HG02970 (cell line): Measurements from ENCODE around the gene OMA1.
"Not testable (repeated sequence)": the region's sequence is repeated elsewhere in the genome, so short reads cannot be mapped to it uniquely, and the experiment has no call there.

Experiments used
- ATAC-seq: cut with Tn5 transposase; IDR thresholded peaks from one replicate; pipeline ENCODE4 v1.9.1; 2021; ENCODE audit warnings: mild to moderate bottlenecking, moderate library complexity, moderate number of reproducible peaks; ENCODE audit not compliant: unreplicated experiment, low FRiP score

Gene OMA1

DNA sequence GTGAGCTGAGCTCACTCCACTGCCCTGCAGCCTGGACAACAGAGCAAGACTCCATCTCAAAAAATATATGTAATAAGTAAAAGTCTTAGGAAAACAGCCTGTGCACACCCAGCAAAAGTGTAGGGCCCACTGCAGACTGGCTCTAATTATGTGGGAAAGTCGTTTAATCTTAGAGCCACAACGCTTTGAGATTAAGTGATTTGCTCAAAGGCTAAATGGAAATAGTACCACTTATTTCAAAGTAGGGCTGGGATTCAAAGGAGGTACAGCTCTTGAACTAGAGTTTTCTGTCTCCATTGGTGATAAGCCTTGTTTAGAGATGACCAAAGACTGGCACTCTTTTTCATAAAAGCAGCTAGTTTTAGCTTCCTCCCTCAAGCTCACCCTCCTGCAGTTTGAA lies 28.3 kb upstream of the OMA1 start:
- no peak for ATAC-seq

DNA sequence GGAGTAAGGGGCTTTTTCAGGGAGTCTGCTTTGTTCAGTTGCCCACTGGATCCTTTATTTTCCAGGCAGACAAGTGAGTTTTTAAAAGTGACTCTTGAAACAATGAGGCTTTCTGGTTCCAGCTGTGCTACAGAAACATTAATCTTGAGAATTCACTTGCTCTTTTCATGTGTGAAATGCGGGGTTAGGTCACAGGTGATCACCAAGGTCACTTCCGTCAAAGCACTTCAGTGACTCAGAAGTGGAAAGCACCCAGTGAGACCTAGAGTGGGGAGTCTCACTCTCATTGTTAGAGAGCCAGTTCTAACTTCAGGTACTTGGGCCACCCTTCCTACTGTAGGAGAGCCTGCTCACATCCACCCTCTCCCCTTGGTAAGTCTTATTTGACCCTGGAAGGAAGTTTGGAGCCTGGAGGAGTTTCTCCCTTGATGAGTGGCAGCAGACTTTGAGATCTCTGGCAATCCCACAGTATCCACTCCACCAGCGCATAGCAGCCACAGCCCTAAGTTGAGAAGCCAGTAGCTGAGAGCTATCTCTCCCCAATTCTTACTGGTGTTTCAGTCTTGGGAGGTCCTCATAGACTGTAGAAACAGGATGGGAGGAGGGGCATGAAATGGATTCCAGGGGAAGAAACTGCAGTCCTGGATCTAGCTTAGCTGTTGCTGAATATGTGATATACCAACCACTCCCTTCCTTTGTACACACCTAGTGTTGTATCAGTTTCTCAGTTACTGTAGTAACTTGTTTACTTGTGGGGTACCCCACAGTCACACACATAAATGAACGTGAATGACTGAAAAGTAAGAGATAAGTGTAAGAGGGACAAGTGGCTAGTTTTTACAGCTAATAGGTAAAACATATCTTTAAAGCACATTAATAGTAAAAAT lies 27.4 kb upstream of the OMA1 start:
- peak; percentile 93 for ATAC-seq

DNA sequence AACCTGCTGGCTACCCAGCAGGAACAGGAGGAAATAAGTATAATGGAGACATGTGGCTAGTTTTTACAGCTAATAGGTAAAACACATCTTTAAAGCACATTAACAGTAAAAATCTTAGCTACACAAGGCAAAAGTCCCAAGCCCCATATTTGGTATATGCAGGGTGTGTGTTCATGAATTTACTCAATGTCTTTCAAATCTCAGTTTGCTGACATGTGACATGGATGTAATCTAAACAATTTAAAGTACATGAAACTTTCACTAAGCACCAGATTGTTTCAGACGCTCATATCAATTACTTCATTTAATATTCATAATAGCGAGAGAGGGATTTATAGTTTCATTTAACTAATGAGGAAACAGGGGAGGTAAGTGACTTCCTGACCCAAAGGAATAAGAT lies 26.6 kb upstream of the OMA1 start:
- ATAC-seq, result no peak

DNA sequence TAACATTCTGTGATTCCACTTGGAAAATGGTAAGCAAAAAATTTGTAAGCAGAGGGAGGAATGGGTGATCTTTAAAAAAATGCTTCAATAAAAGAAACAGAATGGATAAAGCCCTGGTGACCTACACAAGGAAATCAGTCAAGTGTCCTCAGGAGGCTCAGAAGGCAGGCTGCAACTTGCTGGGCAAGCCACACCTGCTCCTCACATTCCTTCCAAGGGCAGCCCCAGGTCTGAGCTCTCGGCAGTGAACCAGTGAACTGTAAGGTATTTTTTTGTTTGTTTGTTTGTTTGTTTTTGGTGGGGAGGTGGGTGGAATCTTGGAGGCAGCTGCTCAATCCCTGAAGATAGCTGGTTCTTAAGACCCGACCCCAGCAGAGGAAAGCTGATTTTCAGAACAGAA lies 26.2 kb upstream of the OMA1 start:
- ATAC-seq, result no peak

DNA sequence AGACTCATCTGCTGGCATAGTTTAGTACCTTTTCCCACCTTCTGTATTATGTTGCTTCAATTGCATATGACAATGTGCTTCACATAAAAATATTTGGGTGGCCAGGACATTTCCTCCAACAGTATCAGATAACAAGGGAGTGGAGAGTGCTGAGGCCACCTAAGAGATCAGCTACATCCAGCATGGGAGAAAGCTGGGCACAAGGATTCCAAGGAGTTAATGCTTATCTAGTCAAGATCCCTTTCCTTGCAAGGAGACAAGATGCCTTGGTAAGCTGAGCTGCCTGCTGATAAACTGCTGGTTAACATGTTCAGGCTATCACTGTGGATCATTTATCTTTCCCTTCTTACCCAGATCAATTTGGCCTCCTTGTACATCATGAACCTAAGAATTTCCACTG lies 25.1 kb upstream of the OMA1 start:
- no peak for ATAC-seq

DNA sequence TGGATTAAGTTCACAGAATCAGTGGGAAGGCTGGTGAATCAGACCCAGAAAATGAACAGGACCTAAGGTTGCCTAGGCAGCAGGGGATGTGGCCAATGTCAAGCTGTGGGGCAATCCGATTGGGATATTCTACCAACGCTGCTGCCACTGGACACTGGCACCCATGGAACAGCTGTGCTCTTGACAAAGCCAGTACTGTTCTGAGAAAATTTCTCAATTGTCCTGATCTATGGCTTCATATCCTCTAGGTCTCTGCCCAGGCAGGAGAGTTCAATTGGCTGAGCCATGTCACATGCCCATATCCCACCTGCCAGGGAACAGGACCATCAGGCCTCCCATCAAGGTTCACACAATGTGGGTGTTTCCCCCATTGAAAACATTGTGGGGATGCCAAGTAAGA lies 24.3 kb upstream of the OMA1 start:
- no peak for ATAC-seq

DNA sequence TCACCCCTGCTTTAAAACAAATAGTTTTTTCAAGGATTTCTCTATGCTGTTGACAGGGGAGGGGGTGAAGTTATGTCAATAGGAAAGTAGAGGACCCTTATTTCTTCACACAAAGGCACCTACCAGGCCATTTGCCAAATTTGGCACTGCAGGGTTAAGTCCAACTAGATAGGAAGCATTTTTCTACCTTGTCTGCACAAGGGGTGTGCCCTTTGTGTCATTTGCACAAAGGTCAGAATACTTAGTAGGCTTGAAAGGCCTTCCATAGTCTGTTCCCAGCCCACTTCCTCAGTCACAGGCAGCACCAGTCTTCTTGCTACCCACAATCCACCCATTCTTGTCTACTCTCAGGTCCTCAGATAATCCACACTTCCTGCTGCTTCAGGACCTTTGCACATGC lies 23.6 kb upstream of the OMA1 start:
- ATAC-seq, result no peak

DNA sequence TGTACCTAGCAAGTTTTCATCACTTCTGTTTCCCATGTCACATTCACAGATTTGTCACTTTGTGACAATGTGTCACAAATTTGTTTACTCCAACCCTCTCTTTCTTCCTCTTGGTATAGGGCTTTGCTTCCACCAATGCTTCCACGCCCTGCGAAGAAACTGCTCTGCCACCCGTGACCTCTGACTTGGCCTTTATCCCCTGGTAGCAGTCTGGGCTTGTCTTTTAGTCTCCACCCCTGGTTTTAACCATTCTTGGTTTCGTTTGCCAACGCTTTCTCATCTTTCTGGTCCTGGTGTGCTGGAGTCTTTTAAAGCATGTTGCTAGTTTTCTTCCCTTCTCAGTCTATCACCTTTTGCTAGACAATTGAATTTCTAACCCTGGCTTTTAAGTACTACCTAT lies 22.4 kb upstream of the OMA1 start:
- ATAC-seq, result no peak

DNA sequence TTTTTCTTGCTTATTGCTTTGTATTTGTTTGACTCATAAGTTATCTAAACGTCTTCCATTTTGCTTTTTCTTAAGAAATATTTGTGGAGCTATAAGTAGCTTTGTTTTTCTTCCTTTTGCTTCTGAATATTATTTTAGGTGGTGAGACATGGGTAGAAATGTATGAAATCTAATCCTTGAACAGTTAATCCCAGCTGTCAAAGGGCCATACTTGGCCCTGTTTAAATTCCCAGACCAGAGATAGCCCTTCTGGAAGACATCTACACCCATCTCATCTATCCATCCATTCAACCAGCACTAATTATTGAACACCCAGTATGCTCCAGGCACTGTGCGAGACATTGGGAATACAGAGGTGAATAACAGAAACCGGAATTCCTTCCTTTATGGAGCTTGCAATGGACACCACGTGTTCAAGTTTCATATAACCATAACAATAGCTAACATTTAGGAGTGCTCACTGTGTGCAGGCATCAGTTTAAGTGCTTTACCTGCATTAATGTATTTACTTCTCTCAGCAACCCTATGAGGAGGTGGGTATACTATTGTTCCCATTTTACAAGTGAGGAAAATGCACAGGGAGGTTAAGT lies 21.8 kb upstream of the OMA1 start:
- ATAC-seq, result no peak

DNA sequence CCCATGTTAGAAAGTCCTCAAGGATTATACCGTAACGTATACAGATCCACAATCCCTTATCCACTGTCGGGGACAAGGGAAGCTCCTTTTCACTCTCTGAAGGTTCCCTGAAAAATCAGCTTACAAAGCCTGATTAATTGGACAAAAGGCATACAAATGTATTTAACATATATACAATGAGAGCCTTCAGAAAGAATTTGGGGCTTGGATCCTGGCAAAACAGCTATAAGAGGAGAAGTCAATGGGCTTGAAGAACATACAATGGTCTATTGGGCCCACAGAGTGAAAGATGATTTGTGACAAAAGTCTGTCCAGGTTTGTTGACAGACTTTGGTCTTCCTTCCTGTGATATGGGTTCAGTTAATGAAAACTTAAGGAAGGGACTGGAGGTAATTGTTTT lies 19.8 kb upstream of the OMA1 start:
- no peak for ATAC-seq

DNA sequence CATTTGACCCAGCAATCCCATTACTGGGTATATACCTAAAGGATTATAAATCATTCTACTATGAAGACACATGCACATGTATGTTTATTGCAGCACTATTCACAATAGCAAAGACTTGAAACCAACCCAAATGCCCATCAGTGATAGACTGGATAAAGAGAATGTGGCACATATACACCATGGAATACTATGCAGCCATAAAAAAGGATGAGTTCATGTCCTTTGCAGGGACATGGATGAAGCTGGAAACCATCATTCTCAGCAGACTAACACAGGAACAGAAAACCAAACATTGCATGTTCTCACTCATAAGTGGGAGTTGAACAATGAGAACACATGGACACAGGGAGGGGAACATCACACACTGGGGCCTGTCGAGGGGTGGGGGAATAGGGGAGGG lies 17.2 kb upstream of the OMA1 start:
- ATAC-seq, result not testable (repeated sequence)

DNA sequence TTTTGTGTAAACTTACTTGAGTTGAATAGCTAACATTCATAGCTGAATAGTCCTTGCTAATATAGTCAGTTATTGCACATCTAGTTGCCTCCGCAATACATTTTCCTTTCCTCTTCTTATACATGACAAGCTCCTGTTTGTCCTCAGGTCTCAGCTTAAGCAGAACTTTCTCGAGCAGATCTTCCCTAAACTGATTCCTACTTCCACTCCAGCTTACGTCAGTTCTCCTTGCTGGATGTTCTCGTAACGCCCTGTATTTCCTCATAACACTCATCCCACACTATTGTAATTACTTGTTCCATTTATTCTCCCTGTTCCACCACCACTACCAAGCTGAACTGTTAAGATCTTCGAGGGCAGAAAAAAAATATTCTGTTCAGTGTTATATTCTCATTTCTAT lies 15.1 kb upstream of the OMA1 start:
- no peak for ATAC-seq

DNA sequence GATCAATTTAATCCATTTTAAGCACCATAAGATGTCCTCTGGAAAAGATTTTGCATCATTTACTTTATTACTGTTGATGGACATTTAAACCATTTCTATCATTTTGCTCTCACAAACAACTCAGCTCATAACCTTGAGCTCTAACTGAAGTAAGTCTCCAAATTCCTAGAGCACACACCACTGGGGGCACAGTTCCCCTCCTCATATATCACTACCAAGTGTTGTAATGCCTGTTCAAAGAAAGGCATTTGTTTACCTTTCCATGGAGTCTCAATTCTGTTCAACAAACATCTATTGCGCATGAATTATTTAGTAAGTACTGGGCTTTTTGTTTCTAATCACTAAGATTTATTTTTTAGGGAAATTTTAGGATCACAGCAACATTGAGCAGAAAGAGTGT lies 8.9 kb upstream of the OMA1 start:
- no peak for ATAC-seq

DNA sequence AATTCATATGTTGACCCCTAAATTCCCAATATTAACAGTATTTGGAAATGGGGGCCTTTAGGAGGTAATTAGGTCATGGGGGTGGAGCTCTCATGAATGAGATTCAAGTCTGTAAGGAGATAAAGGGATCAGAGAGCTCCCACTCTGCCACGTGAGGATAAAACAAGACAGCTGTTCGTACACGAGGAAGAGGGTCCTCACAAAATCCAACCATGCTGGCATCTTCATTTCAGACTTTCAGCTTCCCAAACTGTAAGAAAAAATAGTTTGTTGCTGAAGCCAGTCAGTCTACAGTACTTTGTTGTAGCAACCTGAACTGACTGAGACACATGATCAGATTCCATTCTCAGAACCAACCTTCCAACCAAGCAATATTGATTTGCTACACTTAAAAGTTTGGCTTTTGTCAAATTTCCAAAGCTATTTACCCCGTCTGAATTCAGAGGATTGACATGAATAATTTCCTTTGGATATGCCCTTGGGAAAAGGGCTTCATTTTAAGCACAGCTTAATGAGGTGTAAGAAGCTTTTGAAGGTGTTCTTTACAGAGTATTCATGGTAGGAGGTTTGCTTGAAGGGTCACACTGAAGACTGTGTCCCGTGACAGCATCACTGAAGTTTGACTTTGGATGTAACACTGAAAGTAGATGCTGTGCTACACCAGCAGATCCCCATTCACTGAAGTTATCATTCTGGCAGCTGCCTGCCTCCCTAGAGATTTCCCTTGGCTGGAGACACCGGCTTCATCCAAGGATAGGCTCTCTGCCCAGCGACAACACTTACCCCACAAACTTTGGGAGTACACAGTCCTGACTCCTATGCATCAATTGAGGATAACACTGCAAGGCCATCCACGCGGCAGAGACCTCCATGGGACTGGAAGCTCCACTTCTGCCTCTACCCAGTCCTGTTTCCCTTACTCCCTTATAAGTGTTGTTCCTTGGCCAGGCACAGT lies 4.9 kb upstream of the OMA1 start:
- ATAC-seq, result no peak

DNA sequence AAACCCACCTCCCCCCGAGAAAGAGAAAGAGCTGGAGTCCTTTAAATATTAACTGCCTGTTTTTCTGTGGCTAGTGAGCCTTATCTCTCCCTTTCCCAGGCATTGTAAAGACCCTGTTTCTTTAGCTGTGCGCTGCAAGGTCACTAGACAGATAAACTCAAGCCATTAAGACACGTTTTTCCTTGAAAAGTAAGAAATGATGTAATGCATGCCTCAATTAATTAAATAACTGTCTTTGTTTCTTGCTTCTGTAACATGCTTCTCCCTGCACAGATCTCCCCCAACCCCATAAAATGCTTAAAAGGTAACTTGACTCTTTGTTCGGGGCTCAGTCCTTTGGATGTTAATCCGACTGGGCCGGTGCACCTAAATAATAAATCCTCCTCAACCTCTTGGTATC lies 2.8 kb upstream of the OMA1 start:
- not testable (repeated sequence) for ATAC-seq

DNA sequence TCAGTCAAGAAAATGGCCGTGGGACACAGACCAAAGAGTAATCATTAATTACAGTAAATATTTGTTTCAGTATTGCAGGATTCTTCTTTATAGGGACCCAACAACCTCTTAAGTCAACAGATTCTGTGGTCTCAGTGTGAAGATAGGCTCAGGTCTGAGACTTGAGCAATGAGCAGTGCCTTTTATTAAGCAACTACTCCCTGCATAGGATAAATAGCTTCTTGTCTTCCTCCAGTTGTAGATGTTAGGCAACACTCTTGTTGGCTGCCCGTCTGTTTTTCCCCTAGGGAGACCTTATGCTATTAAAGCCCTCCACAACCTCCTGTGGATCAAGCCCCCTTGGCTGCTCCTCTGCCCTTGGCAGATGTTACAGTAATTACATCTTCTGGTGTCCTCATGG lies 1.8 kb upstream of the OMA1 start:
- no peak for ATAC-seq

DNA sequence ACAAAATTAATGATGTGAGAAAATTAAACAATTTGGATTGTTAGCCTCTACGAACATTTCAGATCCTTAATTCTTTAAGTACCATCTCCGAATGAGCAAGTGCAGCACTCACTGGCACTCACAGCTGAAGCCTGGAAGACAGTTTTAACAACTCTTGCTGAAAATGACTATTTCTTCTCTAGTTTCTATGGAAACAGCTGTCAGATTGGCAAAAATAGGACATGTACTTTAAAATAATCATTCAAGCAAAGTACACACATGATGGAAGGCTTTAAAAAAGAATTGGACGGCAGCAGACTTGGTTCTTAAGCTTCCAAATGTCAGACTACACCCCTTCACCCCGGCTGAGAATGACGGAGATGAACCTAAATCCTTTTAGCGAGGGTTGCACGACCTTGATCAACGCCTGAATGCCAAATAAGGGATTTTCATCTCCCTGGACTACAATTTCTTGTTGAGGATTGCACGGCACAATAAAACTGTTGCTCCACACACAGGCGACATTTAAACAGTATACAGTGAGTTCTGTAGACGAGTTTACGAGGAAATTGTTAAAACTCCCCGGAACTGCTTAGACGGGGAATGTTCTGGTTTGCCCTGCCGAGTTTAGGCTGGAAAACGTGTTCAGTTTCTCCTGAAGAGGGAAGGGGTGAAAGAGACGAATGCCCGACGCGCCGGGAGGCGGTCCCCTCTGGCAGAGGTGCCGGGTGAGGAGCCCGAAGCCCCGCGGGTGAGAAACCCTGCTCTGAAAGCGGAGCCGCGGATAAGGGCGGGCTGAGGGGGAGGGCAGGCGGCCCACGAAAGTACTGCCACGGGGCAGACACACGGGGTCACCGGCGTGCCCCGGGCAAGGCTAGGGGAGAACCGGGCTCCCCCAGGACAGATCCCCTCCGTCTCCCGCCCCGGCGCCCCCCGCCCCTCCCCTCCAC lies 671 bp downstream of the OMA1 start:
- peak; percentile 51 for ATAC-seq

DNA sequence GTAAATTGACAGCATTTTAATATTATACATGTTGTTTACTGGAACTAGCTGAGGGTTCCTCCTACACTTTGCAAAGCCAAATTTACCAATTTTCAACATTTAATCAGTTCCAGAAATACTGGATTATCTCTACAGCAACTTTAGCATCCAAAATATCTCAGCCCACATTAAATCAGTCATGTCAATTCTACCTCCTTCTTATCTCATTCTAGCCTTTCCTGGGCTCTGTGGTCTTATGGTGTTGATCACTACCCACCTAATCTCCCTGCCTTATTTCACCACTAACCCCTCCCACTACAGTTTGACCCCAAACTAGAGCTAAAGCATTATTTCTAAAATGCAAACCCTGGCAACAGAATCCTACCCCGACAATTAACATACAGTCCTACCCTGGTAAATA lies 3.3 kb downstream of the OMA1 start:
- ATAC-seq, result no peak

DNA sequence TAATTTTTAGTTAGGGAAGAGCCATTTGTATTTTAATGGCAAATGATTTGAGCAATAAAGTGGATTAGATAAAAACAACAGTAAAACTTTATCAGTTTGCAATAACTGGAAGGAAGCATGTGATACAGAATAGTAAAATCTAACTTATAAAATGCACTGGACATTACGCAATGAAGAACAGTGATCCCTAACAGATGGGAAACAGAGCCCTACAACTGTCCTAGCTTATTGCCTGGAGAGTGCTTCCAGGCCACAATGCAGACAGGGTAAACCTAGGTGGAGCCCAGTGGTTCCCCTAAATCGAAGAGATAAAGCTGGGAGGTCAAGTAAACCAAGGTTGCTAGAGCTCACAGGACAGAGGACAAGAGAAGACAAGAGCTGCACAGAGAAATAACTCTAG lies 7.0 kb downstream of the OMA1 start:
- ATAC-seq, result no peak

DNA sequence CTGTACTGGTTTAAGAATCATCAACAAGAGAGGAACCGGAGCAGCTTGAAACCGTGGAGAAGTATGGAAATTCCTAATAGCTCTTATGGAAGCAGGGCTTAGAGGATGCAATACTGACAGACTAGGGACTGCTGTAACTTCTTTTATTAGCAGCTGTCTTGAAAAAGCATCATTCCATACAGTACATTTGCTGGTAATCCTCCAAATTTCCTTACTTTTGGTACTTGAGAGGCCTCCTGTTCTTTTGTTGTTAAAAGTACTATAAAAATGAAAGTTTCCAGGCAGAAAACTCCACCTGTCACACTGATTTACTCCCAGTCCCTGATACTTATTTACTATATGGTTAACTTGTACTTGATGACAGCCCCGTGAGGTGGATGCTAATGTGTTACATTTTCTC lies 7.7 kb downstream of the OMA1 start:
- no peak for ATAC-seq
